GM10847 (cell line): ENCODE data around the gene CASZ1.

Source experiments
- POLR2A ChIP-seq: IDR thresholded peaks from 2 replicates; pipeline ENCODE4 v1.6.1; 2011; ENCODE audit not compliant: insufficient read length; ENCODE audit errors: extremely low read depth

The CASZ1 gene

DNA sequence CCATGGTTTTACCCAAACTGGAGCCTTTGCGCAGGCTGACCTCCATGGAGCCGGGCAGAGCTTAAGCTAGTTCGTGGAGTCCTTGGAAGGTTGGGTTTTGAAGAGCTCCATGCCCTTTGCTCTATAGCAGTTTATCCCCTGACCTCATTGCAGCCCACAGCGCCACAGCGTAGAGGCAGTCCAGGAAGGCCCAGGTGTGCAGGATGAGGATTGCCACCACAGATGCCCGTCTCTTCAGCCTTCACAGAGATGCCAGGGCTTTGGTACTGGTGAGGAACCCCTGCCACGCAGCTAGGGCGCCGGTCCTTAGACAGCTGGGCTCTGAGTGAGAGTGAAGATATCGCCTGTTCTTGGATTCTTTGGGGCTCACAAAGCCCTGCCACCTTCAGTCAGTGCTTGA lies 183.1 kb downstream of the CASZ1 start:
- no peak for TF ChIP-seq POLR2A

DNA sequence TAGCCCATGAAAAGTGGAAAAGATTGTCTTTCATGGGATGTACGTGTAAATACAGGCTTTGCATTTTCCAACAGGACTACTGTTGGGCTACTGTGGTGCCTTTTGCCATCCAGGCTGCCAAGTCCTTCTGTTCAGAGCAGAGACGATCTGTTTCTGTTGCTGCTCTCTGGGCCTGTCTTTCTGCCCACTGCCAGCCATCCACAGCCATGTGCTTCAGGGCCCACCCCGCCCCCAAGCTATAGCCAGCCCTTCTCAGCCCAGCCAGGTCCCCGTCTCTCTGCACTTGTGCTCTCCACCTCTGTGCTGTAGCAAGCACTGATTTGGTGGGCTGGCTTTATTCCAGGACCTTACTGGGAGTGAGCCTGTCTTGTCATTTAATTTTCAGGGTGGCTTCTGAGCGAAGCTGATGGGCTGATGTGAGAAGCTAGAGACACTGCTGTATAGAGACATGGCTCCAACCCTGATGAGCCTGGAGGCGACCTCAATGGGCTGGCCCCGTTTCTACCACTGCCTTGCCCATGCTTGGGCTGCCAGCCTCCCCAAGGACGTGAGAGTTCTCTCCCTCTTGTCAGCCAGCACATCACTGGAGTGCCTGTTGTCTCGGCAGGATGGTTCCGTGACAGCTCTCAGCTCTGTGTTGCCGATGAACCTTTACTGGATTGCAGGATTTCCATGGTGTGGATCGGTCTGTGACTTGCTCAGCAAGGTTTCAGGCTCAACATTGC lies 183.8 kb downstream of the CASZ1 start:
- TF ChIP-seq POLR2A = no peak

DNA sequence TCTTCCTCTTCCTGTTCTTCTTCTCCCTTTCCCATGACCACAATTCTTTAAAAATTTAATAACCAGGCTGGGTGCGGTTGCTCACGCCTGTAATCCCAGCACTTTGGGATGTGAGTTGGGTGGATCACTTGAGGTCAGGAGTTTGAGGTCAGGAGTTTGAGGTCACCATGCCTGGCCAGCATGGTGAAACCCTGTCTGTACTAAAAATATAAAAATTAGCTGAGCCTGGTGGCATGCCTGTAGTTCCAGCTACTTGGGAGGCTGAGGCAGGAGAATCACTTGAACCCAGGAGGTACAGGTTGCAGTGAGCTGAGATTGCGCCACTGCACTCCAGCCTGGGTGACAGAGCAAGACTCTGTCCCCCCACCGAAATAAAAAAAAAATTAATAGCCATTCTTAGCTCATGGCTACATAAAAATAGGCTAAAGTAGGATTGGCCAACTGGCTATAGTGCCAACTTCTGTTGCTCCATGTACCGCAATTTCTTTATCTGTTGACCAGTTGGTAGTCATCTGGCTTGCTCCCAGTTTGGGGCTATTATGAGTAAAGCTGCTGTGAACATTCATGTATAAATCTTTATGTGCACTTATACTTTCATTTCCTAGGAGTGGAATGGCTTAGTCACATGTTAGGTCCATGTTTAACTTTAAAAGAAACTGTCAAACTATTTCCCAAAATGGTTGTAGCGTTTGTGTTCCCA lies 185.4 kb downstream of the CASZ1 start:
- no peak for TF ChIP-seq POLR2A

DNA sequence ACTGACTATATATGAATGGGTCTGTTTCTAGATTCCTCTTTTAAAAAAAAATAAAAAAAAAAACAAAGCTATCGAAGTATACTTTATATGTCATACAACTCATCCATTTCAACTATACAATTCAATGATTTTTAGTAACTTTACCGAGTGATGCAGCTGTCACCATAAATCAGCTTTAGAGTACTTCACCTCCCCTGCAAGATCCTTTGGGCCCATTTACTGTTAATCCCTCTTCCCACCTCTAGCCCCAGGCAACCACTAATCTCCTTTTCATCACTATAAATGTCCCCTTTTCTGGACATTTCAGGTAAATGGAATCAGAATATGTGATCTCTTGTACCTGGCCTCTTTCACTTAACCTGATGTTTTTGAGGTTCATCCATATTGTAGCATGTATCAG lies 187.8 kb downstream of the CASZ1 start:
- TF ChIP-seq POLR2A = no peak

DNA sequence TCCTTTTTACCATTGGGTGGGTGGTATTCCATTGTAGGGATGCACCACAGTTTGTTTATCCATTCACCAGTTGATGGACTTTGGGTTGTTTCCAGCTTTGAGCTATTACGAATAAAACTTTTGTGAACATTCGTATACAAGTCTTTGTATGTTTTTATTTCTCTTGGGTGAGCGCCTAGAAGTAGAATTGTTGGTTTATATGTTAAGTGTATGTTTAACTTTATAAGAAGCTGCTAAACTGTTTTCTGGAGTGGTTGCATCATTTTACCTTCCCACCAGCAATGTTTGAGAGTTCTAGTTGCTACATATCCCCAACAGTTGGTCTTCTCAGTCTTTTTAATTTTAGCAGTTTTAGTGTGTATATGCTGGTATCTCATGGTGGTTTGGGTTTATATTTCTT lies 189.2 kb downstream of the CASZ1 start:
- no peak for TF ChIP-seq POLR2A

DNA sequence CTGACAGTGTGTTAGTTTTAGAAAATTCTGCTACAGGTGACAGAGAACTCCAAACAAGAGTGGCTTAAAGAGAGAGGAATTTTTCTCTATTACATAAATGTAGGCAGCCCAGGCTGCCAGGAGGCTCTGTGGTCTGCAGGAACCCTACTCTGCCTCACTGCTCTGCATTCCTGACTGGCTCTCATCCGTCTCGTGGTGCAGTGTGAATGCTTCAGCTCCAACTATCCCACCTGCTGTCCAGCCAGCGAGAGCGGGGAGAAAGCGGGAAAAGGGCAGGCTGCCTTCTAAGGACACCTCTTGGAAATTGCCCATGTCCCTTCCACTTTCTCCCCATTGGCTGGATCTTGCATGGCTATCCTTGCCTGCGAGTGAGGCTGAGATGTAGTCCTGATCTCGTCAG lies 190.4 kb downstream of the CASZ1 start:
- no peak for TF ChIP-seq POLR2A

DNA sequence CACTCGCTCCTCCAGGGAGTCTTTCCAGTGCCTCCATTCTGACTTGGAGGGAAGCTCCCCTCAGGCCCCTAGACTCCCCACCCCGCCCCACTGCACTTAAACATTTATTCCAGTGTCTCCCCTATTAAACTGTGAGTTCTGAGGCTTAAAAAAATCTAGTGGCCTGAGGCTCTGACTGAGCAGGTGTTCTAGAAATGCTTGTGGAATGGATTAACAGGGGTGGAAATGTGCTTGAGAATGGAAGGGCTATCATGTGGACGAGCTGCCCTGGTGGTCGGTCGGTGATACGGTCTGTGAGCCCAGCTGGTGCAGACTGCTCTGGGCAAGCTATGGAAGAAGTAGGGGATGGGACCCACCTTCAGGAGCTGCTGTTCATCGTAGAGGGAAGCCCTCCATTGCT lies 191.5 kb downstream of the CASZ1 start:
- TF ChIP-seq POLR2A = no peak

DNA sequence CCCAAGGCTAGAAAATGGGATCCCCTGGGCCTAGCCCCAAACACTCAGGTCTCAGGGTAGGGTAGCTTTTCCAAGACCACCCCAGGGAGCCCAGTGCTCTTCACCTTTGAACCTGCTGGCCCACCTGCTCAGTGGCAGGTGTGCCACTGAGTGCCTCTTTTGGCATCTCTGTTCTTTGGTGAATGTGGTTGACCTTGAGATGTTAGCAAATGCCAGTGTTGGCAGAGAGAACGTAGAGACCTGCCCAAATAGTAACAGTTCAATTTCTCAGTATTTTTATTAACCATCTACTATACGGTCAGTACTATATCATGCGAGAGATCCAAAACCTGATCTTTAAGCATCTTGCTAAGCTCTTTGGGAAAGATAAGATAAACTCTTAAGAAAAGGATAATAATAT lies 193.5 kb downstream of the CASZ1 start:
- TF ChIP-seq POLR2A = no peak

DNA sequence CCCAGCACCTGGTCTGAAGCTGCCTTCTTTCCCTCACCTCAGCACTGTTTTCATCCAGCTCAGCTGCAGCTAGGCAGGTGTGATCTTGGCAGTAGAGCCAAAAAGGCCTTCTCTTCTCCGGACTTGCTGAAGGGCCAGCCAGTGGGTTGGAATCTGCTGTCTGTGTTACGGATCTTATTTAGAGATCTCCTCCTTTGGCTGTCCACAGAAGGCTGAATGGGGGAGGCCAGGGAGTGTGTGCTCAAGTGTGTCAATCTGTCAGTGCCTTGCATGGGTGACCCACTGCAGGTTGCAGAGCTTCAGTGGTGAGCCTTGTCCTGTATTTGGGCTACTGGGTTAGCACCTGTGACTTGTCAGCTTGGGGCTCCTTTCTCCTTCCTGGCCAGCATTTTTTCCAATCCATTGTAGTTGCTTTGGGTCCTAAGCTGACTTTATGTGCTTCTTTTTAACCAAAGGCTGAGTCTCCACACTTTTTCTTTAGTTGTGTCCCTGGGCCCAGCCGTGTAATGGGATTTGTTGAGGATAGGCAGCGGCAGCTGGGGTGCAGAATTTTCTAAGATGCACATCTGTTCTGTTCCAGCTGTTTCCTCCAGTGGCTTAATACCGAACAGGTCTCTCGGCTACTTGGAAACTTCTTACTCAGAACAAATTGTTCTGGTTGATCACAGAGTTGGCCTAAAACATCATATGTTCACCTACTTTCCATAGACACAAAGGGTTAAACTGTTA lies 194.9 kb downstream of the CASZ1 start:
- TF ChIP-seq POLR2A = no peak

DNA sequence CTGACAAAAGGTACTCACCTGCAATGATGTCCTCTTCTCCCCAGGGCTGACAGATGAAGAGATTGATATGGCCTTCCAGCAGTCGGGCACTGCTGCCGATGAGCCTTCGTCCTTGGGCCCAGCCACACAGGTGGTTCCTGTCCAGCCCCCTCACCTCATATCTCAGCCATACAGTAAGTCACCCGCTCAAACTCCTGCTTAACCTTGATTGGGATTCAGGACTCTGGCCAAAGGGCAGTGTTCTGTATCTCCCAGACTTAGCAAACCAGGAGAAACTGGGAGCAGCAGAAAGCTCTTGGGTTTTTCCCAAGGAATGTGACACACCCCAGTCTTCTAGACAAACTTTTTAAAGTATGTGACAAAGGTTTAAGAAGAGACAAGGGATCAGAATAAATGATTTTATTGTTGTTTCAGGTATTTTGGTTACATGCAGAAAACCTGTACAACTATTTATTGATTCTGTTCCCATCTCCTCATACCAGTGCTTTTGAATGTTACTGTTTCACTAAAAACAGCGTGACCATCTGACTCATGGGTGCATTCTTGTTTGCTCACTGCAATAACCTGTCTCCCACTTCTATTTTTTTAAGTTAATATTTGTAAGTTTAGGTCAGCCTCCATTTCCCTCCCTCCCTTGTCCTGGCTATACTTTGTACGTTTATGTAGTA lies 197.1 kb downstream of the CASZ1 start:
- no peak for TF ChIP-seq POLR2A

DNA sequence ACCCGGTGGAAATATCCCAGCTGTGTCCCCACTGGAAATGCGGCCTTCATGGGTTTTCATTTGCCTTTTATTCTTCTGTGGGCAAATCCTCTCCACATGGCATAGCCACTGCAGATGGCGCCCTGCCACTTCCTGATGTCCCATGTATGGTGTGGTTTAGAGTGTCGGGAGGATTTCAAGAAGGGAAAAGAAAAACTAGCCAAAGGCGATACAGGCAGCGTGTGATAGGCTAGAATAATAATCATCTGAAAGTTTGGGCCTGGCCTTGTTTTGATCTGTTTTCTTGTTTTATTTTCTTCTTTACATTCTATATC lies 198.1 kb downstream of the CASZ1 start:
- no peak for TF ChIP-seq POLR2A

DNA sequence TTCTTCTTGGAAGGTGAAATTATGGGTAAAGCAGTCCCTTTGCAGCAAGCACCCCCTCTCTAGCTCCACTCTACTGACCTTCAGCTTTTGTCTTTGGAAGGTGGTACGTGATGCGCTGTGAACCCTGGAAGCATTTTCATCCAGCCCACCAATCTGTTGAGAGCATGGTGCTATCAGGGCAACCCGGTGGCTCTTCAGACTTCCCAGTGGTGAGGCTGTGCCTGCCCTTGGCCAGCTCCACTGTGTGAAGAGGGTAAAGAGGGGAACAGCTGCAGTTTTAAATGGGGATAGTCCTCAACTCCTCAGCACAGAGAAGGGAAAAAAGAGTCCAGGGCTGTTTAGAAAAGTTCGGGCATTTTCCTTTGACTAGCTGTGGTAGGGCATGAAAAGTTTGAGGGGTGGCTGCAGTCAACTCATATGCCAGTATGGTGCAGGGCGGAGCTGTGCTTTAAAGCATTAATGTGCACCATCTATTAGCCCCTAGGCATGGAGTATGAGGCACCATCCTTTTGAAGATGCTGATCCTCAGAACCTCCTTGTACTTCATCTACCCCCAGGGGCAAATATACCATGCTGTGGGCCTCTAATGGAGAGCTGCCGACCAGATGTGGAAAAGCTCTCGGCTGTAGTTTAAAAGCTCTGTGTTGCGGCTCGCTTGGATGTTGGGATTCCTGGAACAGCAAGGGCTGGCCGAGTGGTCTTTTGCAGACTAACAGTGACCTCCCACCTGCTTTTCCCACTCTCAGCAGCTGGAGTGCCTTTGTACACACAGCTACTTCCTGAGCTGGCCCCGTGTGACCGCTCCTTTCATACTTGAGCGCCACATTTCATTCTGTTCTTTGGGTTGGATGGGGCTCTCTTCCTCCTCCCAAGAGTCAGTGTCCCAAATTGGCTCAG lies 198.7 kb downstream of the CASZ1 start:
- TF ChIP-seq POLR2A = no peak

DNA sequence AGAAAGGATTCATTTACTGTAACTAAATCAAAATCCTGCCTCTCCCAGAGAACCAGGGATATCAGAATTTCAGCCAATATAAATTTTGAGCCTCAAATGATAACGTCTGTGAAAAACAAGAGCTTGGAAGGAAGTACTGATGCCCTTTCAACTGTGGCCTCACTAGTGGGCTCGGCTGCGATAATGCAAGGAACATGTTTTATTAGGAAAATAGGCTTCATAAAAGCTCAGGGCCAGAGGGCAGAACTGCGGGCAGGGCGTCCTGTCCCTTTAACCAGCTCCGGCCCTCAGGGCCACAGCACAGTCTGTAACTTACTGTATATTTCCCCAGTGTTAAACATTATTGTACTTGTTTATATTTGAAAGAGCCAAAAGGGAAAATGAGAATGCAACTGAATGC lies 199.7 kb downstream of the CASZ1 start:
- TF ChIP-seq POLR2A = no peak

DNA sequence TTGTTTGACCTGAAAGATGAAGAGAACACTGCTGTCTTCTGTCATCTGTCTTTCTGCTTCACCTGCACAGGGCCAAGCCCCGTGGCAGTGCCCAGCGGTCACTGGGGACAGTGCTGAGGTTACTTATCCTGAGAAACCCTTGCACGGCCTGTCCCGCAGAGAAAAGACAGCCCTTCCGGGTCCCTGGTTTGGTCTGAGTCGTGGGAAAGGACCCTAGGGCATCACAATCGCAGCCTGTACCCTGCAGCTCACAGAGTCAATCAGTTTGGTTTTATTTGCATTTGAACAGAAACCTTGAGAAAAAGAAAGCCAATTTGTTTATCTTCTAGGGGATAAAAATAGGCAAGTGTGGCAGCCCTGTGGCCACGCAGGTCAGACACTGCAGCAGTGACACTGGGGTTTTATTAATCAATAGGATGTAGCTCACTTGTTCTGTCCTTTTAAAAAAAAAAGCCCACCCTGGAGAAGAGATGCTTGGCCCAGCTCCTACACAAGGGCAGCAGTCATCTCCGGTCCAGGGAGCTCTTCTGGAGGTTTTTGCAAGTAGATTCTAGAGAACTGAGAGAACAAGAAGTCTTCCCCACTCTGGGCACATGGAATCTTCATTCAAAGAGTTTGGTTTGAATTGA lies 201.7 kb downstream of the CASZ1 start:
- TF ChIP-seq POLR2A = no peak
